Chondrocyte (in vitro differentiated cells): ENCODE data around the gene NETO2. TPM values are rescaled to one million over a fixed set of nuclear protein-coding genes. Genes with fewer than 3 reads are reported as not detected.

Experiments used
- DNase-seq: peaks from one replicate; pipeline ENCODE4 v3.0.0; 2021; ENCODE audit warnings: mixed read lengths, low spot score
- H3K27ac Mint-ChIP-seq: one replicate; pipeline ENCODE4 v1.8.0; 2021; ENCODE audit warnings: mild to moderate bottlenecking, moderate library complexity, mixed read lengths; ENCODE audit not compliant: unreplicated experiment
- H3K27me3 Mint-ChIP-seq: 2 replicates; pipeline ENCODE4 v1.8.0; 2021; ENCODE audit warnings: low read depth, mixed read lengths
- H3K36me3 Mint-ChIP-seq: 2 replicates; pipeline ENCODE4 v1.8.0; 2021; ENCODE audit warnings: low read depth, mixed read lengths
- H3K4me1 Mint-ChIP-seq: 2 replicates; pipeline ENCODE4 v1.8.0; 2021; ENCODE audit warnings: low read depth, mild to moderate bottlenecking, mixed read lengths
- H3K4me3 Mint-ChIP-seq: one replicate; pipeline ENCODE4 v1.8.0; 2021; ENCODE audit warnings: mild to moderate bottlenecking, moderate library complexity, mixed read lengths; ENCODE audit not compliant: unreplicated experiment
- H3K9me3 Mint-ChIP-seq: 2 replicates; pipeline ENCODE4 v1.8.0; 2021; ENCODE audit warnings: low read depth, mixed read lengths
- CTCF ChIP-seq: fragments of 200-600 bp; sonication (generic); IDR thresholded peaks from 2 replicates; pipeline ENCODE4 v1.5.0; 2021; ENCODE audit warnings: antibody characterized with exemption, mild to moderate bottlenecking, moderate library complexity
- total RNA-seq: library from RNA; stranded (reverse); gene quantifications from 3 replicates; pipeline ENCODE4 v1.2.1, GENCODE V29; 2021

The NETO2 gene
- total RNA-seq, 1 donor from 2014 or later = 9.0 TPM

GRCh38 chr16:47069313-47069712 lies 74.4 kb downstream of the NETO2 start:
- TF ChIP-seq CTCF = no peak
- no peaks in the 10 kb centered on the region for H3K4me1 Mint-ChIP-seq
- H3K4me3 Mint-ChIP-seq = no peak overlapping the region
- peaks cover 2% of the 10 kb centered on the region for H3K36me3 Mint-ChIP-seq
- H3K27me3 Mint-ChIP-seq = peaks cover 3% of the 10 kb centered on the region
- no peak overlapping the region for H3K27ac Mint-ChIP-seq
- peaks cover 6% of the 10 kb centered on the region for H3K9me3 Mint-ChIP-seq
- DNase-seq = no peak

- DNase-seq = no peak
- Mint-ChIP-seq H3K4me1 (no peaks in the 10 kb centered on the region), H3K4me3 (no peak overlapping the region), H3K27me3 (peaks cover 2% of the 10 kb centered on the region), H3K27ac (no peak overlapping the region), H3K9me3 (peaks cover 8% of the 10 kb centered on the region), H3K36me3 (peaks cover 1% of the 10 kb centered on the region)
- TF ChIP-seq CTCF = no peak
Measured at GRCh38 chr16:47067203-47067602, 76.5 kb downstream of the NETO2 start.

GRCh38 chr16:47065766-47066688 lies 77.7 kb downstream of the NETO2 start:
- peaks cover 4% of the 10 kb centered on the region for H3K9me3 Mint-ChIP-seq

GRCh38 chr16:47064775-47065174 lies 79.0 kb downstream of the NETO2 start:
- Mint-ChIP-seq H3K4me1 (no peaks in the 10 kb centered on the region), H3K36me3 (no peaks in the 10 kb centered on the region), H3K27me3 (peaks cover 2% of the 10 kb centered on the region), H3K27ac (no peak overlapping the region), H3K4me3 (no peak overlapping the region), H3K9me3 (peaks cover 4% of the 10 kb centered on the region)
- no peak for TF ChIP-seq CTCF
- DNase-seq = no peak

More at GRCh38 chr16:47065766-47066688, 77.7 kb downstream of the NETO2 start:
- DNase-seq = no peak
- H3K27ac Mint-ChIP-seq = no peak overlapping the region
- no peaks in the 10 kb centered on the region for H3K4me1 Mint-ChIP-seq
- TF ChIP-seq CTCF = no peak
- peaks cover 2% of the 10 kb centered on the region for H3K27me3 Mint-ChIP-seq
- H3K4me3 Mint-ChIP-seq = no peak overlapping the region
- no peaks in the 10 kb centered on the region for H3K36me3 Mint-ChIP-seq

GRCh38 chr16:47063011-47063724 lies 80.6 kb downstream of the NETO2 start:
- peaks cover 2% of the 10 kb centered on the region for H3K27me3 Mint-ChIP-seq
- H3K4me3 Mint-ChIP-seq = no peak overlapping the region
- no peak for TF ChIP-seq CTCF
- no peaks in the 10 kb centered on the region for H3K36me3 Mint-ChIP-seq
- DNase-seq = no peak
- peaks cover 4% of the 10 kb centered on the region for H3K9me3 Mint-ChIP-seq
- no peak overlapping the region for H3K27ac Mint-ChIP-seq
- no peaks in the 10 kb centered on the region for H3K4me1 Mint-ChIP-seq
